ENCODE measurements around the gene KCMF1.

Gene KCMF1

DNA sequence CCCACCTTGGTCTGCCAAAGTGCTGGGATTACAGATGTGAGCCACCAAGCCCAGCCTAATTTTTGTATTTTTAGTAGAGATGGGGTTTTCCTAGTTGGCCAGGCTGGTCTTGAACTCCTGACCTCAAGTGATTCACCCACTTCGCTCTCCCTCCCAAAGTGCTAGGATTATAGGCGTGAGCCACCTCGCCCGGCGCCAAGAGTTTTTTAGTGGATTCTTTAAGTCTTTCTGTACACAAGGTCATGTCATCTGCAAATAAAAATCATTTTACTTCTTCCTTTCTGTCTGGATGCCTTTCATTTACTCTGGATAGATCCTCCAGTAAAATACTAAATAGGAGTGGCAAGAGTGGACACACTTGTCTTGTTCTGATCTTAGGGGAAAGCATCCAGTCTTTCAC is 61.7 kb downstream of the KCMF1 start:
- no peak for DNase-seq

DNA sequence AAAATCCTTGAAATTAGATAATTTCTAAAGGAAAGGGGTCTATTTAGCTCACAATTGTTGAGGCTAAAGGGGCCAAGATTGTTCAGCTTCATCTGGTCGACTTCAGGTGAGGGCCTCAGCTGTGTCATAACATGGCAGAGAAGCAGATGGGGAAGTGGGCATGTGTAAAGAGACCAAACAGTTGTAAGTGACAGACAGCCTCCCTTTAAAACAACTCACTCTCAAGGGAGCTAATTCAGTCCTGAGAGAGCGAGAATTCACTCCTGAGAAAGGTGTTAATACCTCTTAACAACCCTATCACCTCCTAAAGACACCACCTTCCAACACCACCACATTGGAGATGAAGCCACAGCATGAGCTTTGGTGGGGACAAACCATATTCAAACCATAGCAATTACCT is 62.4 kb downstream of the KCMF1 start:
- DNase-seq = no peak

DNA sequence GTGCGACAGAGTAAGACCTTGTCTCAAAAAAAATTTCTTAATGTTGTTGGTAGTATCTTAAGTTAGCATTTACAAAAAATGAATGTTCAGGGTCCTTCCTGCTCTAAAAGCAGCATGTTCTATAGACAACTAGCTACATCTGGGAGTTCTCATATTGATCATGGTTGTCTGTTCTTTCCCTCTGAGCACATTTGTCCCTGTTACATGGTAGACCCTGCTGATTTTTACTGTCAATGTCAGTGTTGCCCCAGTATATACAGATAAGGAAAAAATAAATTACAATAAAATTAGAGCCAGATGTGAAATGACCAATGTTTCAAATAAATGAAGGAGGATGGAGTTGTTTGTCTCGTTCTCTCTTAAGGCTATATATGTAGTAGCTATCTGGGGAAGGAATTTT is 63.2 kb downstream of the KCMF1 start:
- no peak for DNase-seq

DNA sequence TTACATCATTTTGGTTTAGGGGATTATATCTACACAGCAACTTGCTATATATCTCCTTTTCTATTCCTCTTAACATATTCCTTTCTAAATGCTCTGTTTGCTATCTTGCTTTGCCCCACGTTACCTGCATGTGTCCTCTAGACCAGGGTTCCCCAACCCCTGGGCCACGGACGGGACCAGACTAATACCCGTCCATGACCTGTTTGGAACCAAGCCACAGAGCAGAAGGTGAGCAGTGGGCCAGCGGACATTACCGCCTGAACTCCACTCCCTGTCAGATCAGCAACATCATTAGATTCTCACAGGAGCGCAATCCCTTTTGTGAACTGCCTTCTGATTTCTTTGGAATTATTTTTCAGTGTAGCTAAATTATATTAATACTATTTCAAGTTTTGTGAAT is 66.7 kb downstream of the KCMF1 start:
- no peak for DNase-seq

DNA sequence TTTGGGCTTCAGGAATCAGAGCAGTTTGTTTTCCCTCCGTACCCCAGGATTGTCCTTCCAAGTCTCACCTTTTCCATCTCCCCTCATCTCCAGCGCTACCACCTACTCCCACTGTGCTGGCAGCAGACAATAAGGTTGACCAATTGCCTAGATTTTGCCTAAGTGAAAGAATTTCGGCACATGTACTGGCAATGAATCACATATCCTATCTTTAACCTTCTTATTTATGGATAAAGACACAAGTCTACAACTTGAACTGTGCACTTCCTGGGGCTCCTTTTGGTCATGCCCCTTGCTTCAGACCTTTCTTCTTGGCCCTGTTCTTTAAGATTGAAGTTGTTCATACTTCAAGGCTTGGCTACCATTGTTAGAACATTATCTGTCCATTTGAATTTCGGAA is 71.4 kb downstream of the KCMF1 start:
- no peak for DNase-seq

DNA sequence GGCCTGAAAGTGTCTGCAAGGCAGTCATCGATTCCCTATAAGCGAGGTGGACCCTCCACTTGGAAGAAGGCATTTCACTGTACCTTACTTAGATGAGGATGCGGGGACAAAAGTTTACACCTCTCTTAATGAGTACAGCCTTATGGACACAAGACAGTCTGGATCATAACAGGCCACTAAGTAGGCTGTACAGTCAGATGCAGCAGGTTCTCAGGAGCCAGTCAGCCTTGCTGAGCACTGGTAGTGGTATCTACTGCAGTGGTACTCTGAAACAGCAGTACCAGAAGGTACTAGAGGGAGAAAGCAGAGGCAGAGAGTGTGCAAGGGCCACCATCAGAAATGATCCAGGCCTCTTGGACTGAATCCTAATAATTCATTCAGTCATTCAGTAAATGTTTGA is 77.6 kb downstream of the KCMF1 start:
- DNase-seq = no peak

DNA sequence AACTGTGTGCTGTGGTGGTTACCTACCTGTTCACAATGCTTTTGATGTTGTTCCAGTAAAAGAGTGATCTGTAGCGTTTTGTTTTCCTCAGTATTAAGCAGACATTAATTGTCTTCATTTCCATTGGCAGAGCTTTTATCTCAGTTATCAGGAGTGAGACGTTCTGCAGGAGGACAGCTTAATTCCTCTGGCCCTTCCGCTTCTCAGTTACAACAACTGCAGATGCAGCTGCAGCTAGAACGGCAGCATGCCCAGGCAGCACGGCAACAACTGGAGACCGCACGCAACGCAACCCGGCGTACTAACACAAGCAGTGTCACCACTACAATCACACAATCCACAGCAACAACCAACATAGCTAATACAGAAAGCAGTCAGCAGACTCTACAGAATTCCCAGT is 78.3 kb downstream of the KCMF1 start:
- DNase-seq = no peak

DNA sequence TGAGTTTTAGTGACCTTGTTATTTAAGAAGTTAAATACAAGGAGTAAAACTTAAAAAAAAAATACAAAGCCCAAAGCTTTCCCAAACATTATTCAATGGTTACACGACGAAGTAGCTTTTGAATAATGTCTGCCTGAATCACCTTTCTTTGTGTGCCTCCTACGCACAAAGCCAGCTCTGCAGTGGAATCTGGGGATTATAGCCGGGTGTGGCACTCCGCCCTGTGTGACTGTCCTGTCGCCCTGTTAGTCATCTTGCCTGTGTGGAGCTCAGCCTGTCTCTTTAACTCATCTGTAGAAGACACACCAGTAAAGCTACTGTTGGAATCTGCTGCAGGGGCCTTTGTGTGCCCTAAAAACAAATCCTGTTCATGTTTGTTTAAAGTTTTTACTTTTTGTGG is 82.8 kb downstream of the KCMF1 start:
- no peak for DNase-seq

DNA sequence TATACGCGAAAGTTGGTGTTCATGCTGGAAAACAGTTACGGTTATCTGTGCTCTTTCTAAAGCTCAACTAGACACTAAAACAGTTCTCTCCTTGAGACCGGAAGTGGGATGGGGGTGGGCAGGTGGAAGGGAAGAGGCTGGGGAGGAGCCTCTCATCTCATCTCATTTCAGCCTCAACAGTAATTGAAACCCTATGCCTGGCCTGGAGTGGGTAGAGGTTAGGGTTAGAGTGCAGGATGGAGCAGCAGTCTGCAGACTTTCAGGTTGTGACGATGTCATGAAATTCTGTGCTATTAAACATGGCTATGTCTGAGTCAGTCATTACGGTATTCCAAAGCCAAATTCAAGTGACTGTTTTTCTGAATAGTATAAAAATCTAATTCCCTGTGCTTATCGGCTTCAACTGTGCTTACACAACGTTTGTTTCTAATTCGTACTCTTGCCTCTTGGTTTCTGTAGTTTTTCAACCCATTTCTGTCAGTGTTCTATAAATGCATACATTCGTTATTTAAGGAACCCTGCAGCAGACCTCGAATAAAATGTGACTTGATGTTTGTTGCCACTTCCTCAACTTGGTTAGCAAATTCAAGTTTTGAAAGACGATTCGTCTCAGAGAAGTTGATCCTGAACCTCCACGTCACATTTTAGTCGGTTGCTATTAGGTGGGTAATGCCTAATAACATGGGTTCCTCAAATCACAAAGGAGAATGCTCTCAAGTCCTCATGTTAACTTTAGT is 86.4 kb downstream of the KCMF1 start:
- DNase-seq = no peak

DNA sequence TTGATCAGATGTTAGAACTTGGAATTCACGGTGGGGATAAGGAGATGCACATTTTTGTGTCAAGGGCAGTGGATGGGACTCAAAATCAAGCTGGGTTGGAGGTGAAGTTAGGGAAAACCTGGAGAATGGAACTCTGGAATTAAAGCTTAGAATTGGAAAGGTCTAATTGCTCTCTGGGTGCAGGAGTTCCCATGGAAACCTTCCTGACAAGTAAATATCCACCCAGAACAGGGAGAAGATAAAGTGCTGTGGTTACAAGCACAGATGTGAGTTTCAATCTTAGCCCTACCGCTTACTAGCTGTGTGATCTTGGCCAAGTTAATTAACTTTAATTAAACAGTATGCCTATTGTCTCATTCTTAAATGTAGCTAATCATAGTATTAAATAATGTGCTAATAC is 90.9 kb downstream of the KCMF1 start:
- DNase-seq = peak; percentile 42

DNA sequence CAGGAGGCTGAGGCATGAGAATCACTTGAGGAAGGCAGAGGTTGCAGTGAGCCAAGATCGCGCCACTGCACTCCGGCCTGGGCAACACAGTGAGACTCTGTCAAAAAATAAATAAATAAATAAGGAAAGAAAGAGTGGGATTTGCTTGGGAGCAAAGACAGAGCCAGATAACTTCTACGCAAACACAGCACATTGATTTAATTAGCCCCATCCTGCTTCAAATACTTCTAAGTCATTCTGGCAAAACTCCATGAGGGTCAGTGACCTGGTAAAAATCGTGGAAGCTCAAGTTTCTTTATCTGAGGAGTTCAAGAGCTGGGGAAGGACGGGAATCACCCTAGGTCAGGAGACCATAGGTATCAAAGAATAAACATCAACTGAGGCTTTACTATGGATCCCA is 91.6 kb downstream of the KCMF1 start:
- no peak for DNase-seq

DNA sequence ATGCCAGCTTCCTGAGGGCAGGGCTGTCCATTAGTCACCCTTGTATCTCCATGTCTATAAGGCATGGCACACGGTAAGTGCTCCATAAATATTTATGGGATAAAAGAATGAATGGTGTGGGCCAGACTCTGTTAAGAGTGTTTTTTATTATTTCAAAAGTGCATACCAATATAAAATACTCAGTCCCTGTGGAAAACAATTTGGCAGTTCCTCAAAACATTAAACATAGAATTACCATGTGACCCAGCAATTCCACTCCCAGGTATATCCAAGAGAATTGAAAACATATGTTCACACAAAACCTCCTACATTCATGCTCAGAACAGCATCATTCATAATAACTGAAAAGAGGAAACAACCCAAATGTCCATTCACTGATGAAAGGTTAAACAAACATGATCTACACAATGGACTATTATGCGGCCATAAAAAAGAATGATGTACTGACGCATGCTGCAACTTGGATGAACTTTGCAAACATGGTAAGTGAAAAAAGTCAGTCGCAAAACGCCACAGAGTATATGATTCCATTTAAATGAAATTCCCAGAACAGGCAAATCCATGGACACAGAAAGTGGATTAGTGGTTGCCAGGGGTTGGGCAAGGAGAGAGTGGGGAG is 93.1 kb downstream of the KCMF1 start:
- no peak for DNase-seq

DNA sequence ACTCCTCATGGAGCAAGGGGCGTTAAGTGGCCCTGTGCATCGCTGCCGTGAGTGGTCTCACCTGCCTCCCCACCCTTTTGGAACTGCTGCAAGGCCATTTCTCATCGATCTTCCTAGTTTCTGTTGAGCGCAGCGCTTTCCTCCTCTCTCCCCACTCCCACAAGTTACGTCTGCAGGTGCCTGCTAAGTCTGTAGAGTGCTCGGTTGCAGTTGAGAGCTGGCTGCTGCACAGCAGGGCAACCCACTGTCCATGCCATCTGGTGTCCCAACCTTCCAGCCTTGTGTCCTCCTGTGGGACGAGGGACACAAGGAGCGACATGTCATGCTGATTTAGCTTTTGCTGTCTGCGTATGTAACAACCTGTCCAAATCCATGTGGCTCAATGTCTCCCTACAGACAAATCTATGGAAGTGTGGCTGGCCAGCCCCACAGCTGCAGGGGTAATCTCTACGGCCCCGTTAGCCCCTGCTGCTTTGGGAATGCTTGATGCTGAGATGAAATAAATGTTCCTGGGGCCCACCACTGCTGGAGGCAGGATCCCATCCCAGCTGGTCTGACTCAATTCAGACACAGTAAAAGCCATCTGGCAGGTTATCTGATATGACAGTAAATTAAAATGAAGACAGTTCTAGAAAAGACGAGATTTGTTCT is 94.1 kb downstream of the KCMF1 start:
- no peak for DNase-seq

DNA sequence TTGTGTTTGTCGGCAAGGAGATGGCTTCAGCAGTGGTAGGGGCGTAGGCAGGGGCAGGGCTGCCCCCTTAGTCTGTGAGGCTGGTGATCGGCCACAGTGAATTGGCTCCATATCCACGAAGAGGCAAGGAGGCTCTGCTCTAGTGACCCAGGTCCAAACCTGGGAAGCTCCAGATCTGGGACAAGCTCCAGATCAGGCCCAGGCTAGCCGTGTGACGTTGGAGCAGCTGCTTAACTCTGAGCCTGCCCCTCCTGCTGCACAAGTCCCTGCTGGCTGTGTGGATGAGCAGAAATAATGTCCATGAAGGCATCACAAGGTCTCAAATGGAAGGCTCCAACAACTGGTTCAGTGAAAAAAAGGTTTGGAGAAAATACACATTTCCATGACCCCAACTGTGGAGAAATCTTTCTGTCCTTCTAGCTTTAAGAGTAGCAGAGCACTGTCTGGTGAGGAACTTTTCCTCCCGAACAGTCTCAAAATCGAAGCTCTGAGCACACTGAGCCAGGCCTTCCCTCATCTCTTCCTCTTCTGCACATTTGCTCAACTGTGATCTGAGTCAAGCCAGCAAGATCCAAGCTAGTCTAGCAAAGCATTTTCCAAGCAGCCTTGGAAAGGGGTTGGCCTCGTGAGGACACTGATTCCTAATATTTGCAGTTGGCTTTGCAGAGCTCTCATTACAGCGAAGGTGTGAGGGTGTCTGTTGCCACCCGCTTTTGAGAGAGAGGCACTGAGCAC is 95.2 kb downstream of the KCMF1 start:
- no peak for DNase-seq

DNA sequence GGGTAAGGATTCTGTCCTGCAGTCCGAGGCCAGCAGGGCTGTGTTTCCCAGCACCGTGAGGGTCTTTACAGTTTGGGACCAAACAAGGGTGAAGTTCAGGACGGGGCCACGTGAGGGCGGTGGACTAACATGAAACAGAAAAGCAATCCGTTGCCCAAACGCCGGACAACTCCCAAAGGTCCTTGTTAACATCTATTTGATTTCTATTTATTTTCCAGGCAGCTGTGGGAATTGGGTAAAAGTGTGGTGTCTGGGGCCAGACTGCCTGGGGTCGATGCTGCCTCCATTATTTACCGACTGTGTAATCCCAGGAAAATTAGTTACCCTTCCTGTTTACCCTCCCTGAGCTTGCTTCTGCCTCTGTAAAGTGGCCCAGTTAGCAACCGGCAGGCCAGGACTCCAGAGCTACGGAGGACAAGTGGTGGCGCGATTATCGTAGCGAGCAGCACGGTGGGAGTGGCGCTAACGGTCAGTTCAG is 96.0 kb downstream of the KCMF1 start:
- peak; percentile 42 for DNase-seq

DNA sequence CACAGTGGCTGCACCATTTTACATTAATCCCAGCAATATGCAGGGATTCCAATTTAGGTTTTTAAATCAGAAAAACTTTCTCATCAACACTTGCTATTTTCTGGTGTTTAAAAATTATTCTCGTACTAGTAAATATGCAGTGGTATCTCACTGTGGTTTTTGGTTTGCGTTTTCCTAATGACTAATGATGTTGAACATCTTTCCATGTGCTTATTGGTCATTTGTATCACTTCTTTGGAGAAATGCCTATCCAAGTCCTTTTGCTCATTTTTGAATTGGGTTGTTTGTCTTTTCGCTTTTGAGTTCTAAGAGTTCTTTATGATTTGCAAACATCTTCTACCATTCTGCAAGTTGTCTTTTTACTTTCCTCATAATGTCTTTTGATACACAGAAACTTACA is 100.1 kb downstream of the KCMF1 start:
- DNase-seq = no peak

DNA sequence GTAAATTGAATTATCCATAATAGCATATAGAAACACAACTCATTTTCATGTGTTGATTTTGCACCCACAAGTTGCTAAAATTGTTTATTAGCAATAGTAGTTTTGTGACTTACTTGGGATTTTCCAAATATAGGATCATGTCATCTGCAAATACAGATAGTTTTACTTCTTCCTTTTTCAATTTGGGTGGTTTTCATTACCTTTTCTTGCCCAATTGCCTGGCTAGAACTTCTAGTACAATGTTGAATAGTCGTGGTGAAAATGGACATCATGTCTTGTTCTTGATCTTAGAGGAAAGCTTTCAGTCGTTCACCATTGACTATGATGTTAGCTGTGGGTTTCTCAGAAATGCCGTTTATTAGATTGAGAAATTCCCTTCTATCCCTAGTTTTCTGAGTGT is 102.1 kb downstream of the KCMF1 start:
- no peak for DNase-seq

DNA sequence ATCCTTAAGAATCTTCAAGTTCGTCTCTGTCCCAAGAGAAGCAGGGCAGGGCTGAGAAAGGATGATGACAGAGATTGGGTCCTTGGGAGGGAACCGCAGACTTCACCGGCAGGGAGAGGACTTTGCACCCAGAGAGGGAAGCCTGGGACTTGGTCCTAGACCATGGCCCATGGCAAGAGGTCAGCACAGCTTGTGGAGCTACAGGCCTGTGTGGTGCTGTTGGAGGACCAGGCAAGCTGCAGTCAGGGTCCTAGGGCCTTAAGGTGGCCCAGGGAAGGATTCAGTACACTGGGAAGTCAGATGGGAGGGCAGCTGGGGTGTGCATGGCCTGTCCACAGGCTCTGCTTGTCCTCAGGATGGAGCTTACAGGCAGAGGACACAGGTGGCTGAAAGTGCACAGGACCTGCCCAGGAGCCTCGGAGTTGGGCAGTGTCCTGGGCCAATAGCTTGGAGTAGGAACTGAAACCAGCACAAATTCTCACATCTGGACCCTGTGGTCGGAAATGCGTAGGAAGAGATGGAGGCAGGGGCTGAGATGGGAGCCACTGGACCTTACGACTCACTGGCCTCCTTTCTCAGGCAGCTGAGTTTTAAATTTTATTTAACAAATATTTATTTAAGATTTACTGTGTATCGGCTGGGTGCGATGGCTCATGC is 105.8 kb downstream of the KCMF1 start:
- DNase-seq = no peak

DNA sequence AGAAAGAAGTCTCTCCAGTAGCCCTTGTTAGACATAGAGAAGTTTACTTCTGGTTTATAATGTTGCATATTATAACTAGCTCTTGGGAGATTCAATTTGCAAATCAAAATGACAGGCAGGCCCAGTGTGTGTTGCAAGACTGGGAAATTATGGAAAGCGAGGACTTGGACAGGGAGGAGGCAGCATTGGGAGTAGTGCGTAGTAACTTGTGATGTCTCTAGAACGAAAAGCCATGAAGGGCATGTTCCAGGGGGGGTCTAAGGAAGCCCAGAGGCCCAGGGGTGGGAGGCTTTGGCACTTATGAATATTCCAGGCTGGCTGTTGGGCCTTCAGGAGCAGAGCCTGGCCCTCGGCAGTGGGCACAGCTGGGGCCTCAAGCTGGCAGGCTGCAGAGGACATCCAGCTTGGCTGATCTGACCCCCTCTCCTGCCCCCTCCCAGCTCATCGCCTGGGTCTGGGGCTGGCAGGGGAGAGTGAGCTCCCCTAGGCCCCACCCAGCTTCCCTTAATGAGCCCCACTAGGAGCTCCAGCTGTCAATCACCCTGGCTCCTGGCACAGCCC is 107.0 kb downstream of the KCMF1 start:
- DNase-seq = no peak

DNA sequence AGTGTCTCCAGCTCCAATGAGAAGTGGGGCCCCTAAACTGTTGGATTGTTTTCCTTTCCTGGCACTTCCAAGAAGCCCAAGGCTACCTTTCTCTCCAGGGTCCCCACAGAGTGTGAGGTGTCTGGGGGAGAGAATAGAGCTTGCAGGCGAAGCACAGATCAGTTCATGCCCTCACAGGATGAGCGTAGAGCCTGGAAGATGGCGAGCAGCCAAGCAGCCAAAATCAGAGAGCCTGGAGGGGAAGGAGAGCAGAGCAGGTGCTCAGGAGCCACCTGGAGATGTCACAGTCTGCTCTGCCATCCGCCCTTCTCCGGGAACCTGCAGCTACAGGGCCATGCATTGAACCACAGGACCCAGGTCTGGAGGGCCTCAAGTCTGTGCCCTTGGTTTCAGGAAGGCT is 107.6 kb downstream of the KCMF1 start:
- no peak for DNase-seq

DNA sequence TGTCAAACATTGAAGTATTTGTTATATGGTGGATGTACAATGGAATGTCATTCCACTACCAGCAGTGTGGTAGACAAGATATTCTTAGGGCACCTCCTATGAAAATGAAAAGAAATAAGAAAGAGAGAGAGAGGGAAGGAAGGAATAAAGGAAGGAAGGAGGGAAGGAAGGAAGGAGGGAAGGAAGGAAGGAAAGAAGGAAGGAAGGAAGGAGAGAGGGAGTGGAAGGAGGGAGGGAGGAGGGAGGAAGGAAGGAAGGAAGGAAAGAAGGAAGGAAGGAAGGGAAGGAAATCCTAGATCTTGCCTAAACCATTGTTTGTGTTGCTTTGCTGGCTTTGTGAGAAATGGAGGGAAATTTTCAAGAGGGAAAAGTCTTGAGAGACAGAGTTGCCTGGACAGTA is 112.1 kb downstream of the KCMF1 start:
- no peak for DNase-seq

DNA sequence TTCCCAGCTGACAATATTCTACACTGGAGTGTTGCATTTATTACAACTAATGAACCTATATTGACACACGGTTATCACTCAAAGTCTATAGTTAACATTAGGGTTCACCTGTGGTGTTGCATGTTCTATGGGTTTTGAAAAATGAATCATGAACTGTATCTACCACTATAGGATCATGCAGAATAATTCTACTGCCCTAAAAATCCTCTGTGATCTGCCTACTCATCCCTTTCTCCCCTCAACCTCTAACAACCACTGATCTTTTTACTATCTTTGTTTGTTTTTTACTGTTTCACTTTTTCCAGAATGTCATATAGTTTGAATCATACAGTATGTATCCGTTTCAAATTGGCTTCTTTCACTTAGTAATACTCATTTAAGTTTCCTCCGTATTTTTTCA is 114.6 kb downstream of the KCMF1 start:
- no peak for DNase-seq

DNA sequence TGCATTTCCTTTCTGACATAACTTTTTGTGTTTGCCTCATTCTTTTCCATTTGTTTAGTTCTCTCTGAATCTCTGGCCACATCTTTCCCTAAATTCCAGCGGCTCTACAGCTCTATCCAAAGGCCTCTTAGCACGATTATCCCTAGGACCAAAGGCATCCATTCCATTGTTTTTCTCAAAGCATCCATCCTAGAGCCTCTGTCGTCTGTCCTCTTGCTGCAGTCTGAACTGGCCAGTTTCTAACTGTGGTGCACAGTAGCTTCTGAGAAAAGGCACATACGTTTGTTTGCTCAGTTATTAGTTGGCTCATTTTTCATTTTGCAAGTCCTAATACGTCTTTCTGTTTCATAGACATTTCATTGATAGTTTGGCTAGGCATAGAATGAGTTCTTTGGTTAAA is 116.6 kb downstream of the KCMF1 start:
- no peak for DNase-seq
